Upper lobe of left lung (tissue), 6 donors: ENCODE results near the gene CREB3L4. TPM values are rescaled to one million over a fixed set of nuclear protein-coding genes. Genes with fewer than 3 reads are reported as not detected.

Experiments
- ATAC-seq, 2 donors: fragments of 200-7000 bp; cut with Tn5 transposase; one replicate each; pipeline ENCODE4 v1.9.1; 2022; ENCODE audit warnings: mild to moderate bottlenecking in 2 of 2, moderate library complexity in 2 of 2; ENCODE audit not compliant: low FRiP score in 2 of 2
- DNase-seq, 2 donors: peaks; one replicate each; pipeline ENCODE4 v3.0.0-alpha.2; 2019 to 2020
- H3K27ac ChIP-seq, 4 donors: fragments of 200-600 bp; sonication (generic); one replicate each; pipeline ENCODE4 v1.5.1; 2016 to 2019
- H3K27me3 ChIP-seq, 4 donors: fragments of 200-600 bp; sonication (generic); one replicate each; pipeline ENCODE4 v1.5.1; 2017 to 2019
- H3K36me3 ChIP-seq, 4 donors: fragments of 200-600 bp; sonication (generic); one replicate each; pipeline ENCODE4 v1.5.1; 2016 to 2019
- H3K4me1 ChIP-seq, 4 donors: fragments of 200-600 bp; sonication (generic); one replicate each; pipeline ENCODE4 v1.5.1; 2018 to 2019
- H3K4me3 ChIP-seq, 4 donors: fragments of 200-600 bp; sonication (generic); one replicate each; pipeline ENCODE4 v1.5.1; 2017 to 2019; ENCODE audit warnings: mild to moderate bottlenecking in 2 of 4, moderate library complexity in 1 of 4
- H3K9me3 ChIP-seq, 4 donors: fragments of 200-600 bp; sonication (generic); one replicate each; pipeline ENCODE4 v1.5.1; 2018 to 2019
- CTCF ChIP-seq, 6 experiments: fragments of 450-650 bp in 4 of 6; fragments of 200-600 bp in 2 of 6; sonication (generic) in 2 of 6; IDR thresholded peaks; one replicate each; pipeline ENCODE4 v1.5.1; 2016 to 2019; ENCODE audit warnings: antibody characterized with exemption in 6 of 6
- EP300 ChIP-seq, 4 donors: sonication (generic); formaldehyde crosslinking; IDR thresholded peaks; one replicate each; pipeline ENCODE4 v1.5.1; 2017; ENCODE audit warnings: antibody characterized with exemption in 4 of 4, control low read depth in 2 of 4
- POLR2A ChIP-seq, 4 donors: fragments of 450-650 bp; IDR thresholded peaks; one replicate each; pipeline ENCODE4 v1.5.1; 2016 to 2017; ENCODE audit warnings: antibody characterized with exemption in 4 of 4, mild to moderate bottlenecking in 2 of 4
- POLR2AphosphoS5 ChIP-seq, 2 donors: sonication (generic); formaldehyde crosslinking; IDR thresholded peaks; one replicate each; pipeline ENCODE4 v1.5.1; 2017; ENCODE audit warnings: antibody characterized with exemption in 2 of 2
- WGBS, 2 donors: methylation state at CpG; one replicate each; pipeline ENCODE4 v1.1.5; 2017 to 2018; 5-methylcytosine and 5-hydroxymethylcytosine counted together
- total RNA-seq, 6 donors: library from RNA; depleted of rRNA in 4 of 6; stranded (reverse); fragments of >200 nt in 4 of 6; gene quantifications; one replicate each; pipeline versions ENCODE4 v1.1.0 to v1.2.1, GENCODE V29; 2016 to 2021
- donor health status: DM: no; HTN: no; CAD: no; lungs with moderate emphysema.
- donor health status: DM: no; HTN: yes; CAD: no; lungs with severe emphysema.

CREB3L4 gene
- total RNA-seq, 6 donors from 2014 or later, result 4.7 to 17.4 (median 9.4) TPM

- no peaks in the 10 kb centered on the region for H3K27me3 ChIP-seq
- 94 to 100% methylated on average over 2 to 9 of the region's 11 CpGs for WGBS, 2 donors
- DNase-seq (peak in 1 of 2 donors; percentile 64), ATAC-seq (no peak)
- peaks cover 60 to 79% (median 65%) of the 10 kb centered on the region in 4 donors for H3K4me1 ChIP-seq
- no peak for TF ChIP-seq POLR2AphosphoS5 (IDR thresholded peaks at IDR 0.05)
- TF ChIP-seq POLR2A (IDR thresholded peaks at IDR 0.05), result no peak
- TF ChIP-seq EP300 (IDR thresholded peaks at IDR 0.05), result no peak
- no peak for TF ChIP-seq CTCF (IDR thresholded peaks at IDR 0.05)
- no peaks in the 10 kb centered on the region for H3K9me3 ChIP-seq
- H3K4me3 ChIP-seq, result no peak overlapping the region
- peaks cover 0 to 28% (median 11%) of the 10 kb centered on the region in 4 donors for H3K36me3 ChIP-seq
- H3K27ac ChIP-seq, result peak overlapping the region in 3 of 4 donors; percentile 92 to 96 (median 94)
Observed at GRCh38 chr1:153960206-153960605, 7.5 kb upstream of the CREB3L4 start.

- Histone ChIP-seq H3K4me3 (peak overlapping the region in 2 of 4 donors; percentile 56 to 72), H3K27ac (peak overlapping the region; percentile 94 to 98 (median 97)), H3K4me1 (peaks cover 59 to 81% (median 67%) of the 10 kb centered on the region in 4 donors), H3K9me3 (no peaks in the 10 kb centered on the region), H3K36me3 (peaks cover 0 to 28% (median 11%) of the 10 kb centered on the region in 4 donors), H3K27me3 (no peaks in the 10 kb centered on the region)
- no peak for ATAC-seq
- WGBS, 2 donors, result 80 to 83% methylated on average over 4 of the region's 4 CpGs
- no peak for DNase-seq
- TF ChIP-seq POLR2AphosphoS5 (IDR thresholded peaks at IDR 0.05), result no peak
- no peak for TF ChIP-seq CTCF (IDR thresholded peaks at IDR 0.05)
- no peak for TF ChIP-seq EP300 (IDR thresholded peaks at IDR 0.05)
- TF ChIP-seq POLR2A (IDR thresholded peaks at IDR 0.05), result no peak
Observed at GRCh38 chr1:153961421-153961820, 6.3 kb upstream of the CREB3L4 start.

DNA sequence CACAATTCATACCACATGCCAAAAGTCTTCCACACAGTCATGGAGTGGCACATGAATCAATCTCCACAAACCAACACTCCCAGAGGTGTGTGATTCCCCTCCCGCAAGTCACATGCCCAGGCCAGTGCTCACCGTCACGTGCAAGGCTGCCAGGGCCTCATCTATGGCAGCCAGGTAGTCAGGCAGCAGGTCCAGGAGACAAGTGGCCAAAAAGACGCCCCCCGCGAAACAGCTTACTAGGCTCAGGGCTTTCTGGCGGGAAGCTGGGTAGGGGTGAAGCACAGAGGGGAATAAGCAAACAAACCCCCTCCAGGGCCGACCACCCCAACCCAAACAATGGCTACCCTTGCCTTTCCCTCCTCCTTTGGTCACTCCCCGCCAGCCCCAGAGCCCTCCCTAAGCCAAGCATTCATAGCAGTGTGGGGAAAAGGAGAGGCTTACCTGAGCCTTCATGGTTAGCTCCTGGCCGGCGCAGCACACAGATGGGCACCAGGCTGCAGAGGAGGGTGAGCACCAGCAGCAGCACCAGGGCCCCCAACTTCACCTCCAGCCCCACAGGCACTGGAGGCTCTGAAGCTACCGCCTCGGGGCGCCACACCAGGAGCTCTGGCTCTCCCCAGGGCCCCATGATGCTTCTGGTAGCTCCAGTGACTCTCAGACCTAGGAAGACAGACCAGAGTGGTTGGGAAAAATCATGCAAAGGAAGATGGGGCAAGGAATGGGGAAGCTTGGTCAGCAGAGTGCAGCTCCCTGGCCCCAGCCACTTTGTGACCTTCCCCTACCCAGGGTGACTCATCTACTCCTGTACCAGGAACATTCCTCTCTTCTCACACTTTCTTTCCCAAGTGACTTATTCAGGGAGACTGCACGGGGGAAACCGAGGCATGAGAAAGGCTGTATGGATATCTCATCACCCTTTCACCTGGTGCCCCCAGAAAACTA is 5.3 kb upstream of the CREB3L4 start:
- peaks cover 0 to 28% (median 11%) of the 10 kb centered on the region in 4 donors for H3K36me3 ChIP-seq
- peak; percentile 56 to 83 for DNase-seq
- H3K4me3 ChIP-seq, result peak overlapping the region; percentile 56 to 75 (median 68)
- 41 to 50% methylated on average over 13 to 16 of the region's 16 CpGs for WGBS, 2 donors
- H3K27ac ChIP-seq, result peak overlapping the region; percentile 94 to 98 (median 97)
- no peaks in the 10 kb centered on the region for H3K9me3 ChIP-seq
- H3K27me3 ChIP-seq, result no peaks in the 10 kb centered on the region
- H3K4me1 ChIP-seq, result peaks cover 54 to 78% (median 62%) of the 10 kb centered on the region in 4 donors
- peak in 1 of 2 donors; percentile 23 for ATAC-seq
- TF ChIP-seq CTCF (IDR thresholded peaks at IDR 0.05) (no peak), EP300 (IDR thresholded peaks at IDR 0.05) (peak in 1 of 4 donors; percentile 25), POLR2A (IDR thresholded peaks at IDR 0.05) (no peak), POLR2AphosphoS5 (IDR thresholded peaks at IDR 0.05) (peak in 1 of 2 donors; percentile 26)

- H3K4me3 ChIP-seq, result peak within 1 kb of the TSS; percentile 56 to 75 (median 68)
- H3K27ac ChIP-seq, result peak within 1 kb of the TSS; percentile 94 to 98 (median 97)
- H3K27me3 ChIP-seq, result no peaks in the 10 kb centered on the region
- peaks cover 0 to 28% (median 11%) of the 10 kb centered on the region in 4 donors for H3K36me3 ChIP-seq
- DNase-seq, result peak; percentile 95 to 99
- 1% methylated on average over 32 to 37 of the region's 54 CpGs for WGBS, 2 donors
- TF ChIP-seq EP300 (IDR thresholded peaks at IDR 0.05) (no peak), POLR2A (IDR thresholded peaks at IDR 0.05) (peak in 3 of 4 donors; percentile 68 to 91 (median 83)), CTCF (IDR thresholded peaks at IDR 0.05) (no peak), POLR2AphosphoS5 (IDR thresholded peaks at IDR 0.05) (peak; percentile 84 to 90)
- no peaks in the 10 kb centered on the region for H3K9me3 ChIP-seq
- peaks cover 57 to 81% (median 63%) of the 10 kb centered on the region in 4 donors for H3K4me1 ChIP-seq
- ATAC-seq, result peak; percentile 90 to 94
Observed at GRCh38 chr1:153963030-153963849, 4.5 kb upstream of the CREB3L4 start, which contains the start of gene SLC39A1. TSS of gene SLC39A1 (minus strand) at chr1:153963537. CDS start at chr1:153962715, 822 bp downstream.
